ENCODE results near the gene JAZF1.

- TF ChIP-seq POLR2AphosphoS5 (IDR thresholded peaks at IDR 0.05; ENCODE audit: insufficient read depth in 1 of 2, low read depth in 1 of 2) (no peak), POLR2A (IDR thresholded peaks at IDR 0.05) (no peak)
Measured at GRCh38 chr7:28015169-28015568, 165.4 kb downstream of the JAZF1 start.
